Thyroid gland (tissue), 4 donors: ENCODE results near the gene CD244. TPM values are rescaled to one million over a fixed set of nuclear protein-coding genes. Genes with fewer than 3 reads are reported as not detected.
A peak's percentile ranks its signal among the peaks of the same experiment; 100 is the strongest.
"Not testable (repeated sequence)": the region's sequence is repeated elsewhere in the genome, so short reads cannot be mapped to it uniquely, and the experiment has no call there.

Source experiments
- DNase-seq, 2 donors: peaks; one replicate each; pipeline ENCODE4 v3.0.0-alpha.2; 2019
- H3K27ac ChIP-seq, 3 donors: fragments of 200-600 bp; sonication (generic); 1 replicate in 2 of 3; 2 replicates in 1 of 3; pipeline ENCODE4 v1.5.1; 2016 to 2019; ENCODE audit warnings: mild to moderate bottlenecking in 1 of 3, moderate library complexity in 1 of 3
- H3K27me3 ChIP-seq: fragments of 200-600 bp; sonication (generic); one replicate; pipeline ENCODE4 v1.5.1; 2019
- H3K36me3 ChIP-seq, 2 donors: fragments of 200-600 bp; sonication (generic); one replicate each; pipeline ENCODE4 v1.5.1; 2016 to 2019
- H3K4me1 ChIP-seq, 2 donors: fragments of 200-600 bp; sonication (generic); one replicate each; pipeline ENCODE4 v1.5.1; 2017 to 2019
- H3K4me3 ChIP-seq, 3 donors: fragments of 200-600 bp; sonication (generic); replicated peaks in 1 of 3; 1 replicate in 2 of 3; 2 replicates in 1 of 3; pipeline ENCODE4 v1.5.1; 2016; ENCODE audit warnings: mild to moderate bottlenecking in 1 of 3
- H3K9me3 ChIP-seq: fragments of 200-600 bp; sonication (generic); one replicate; pipeline ENCODE4 v1.5.1; 2017
- CTCF ChIP-seq, 6 experiments: fragments of 200-600 bp in 3 of 6; fragments of 450-650 bp in 3 of 6; sonication (generic) in 3 of 6; IDR thresholded peaks; one replicate each; pipeline ENCODE4 v1.5.1; 2016 to 2019; ENCODE audit warnings: antibody characterized with exemption in 6 of 6, mild to moderate bottlenecking in 2 of 6, inconsistent platforms in 1 of 6, moderate library complexity in 1 of 6
- POLR2A ChIP-seq, 2 donors: fragments of 450-650 bp; IDR thresholded peaks; one replicate each; pipeline ENCODE4 v1.6.1; 2017; ENCODE audit warnings: antibody characterized with exemption in 2 of 2, mild to moderate bottlenecking in 2 of 2, moderate library complexity in 1 of 2
- WGBS, 2 donors: methylation state at CpG; one replicate each; pipeline ENCODE4 v1.1.5; 2017; 5-methylcytosine and 5-hydroxymethylcytosine counted together
- intact Hi-C: fragments of 100-400 bp; cut with DNase I; formaldehyde crosslinking; loops from one replicate; pipeline ENCODE4 v1.15.1; 2023
- total RNA-seq, 4 donors: library from RNA; depleted of rRNA; stranded (reverse); fragments of >200 nt; gene quantifications; one replicate each; pipeline ENCODE4 v1.2.3, GENCODE V29; 2016

Gene CD244
- total RNA-seq, 4 donors from 2014 or later, result 0.27 TPM; not detected in 3

- no peak overlapping the region for H3K4me3 ChIP-seq
- H3K4me1 ChIP-seq, result peaks cover 33 to 44% of the 10 kb centered on the region in 2 donors
- H3K27me3 ChIP-seq, result no peaks in the 10 kb centered on the region
- peak; percentile 23 to 58 for DNase-seq
- TF ChIP-seq CTCF (IDR thresholded peaks at IDR 0.05) (no peak), POLR2A (IDR thresholded peaks at IDR 0.05) (no peak)
- no peaks in the 10 kb centered on the region for H3K9me3 ChIP-seq
- no peaks in the 10 kb centered on the region for H3K36me3 ChIP-seq
- WGBS, 2 donors, result 48 to 65% methylated on average over 7 of the region's 7 CpGs
- H3K27ac ChIP-seq, result no peak overlapping the region
- intact Hi-C loops, result no loop called here
Observed at GRCh38 chr1:160907976-160908375, 45.3 kb upstream of the CD244 start.

- H3K4me3 ChIP-seq, result no peak overlapping the region
- H3K36me3 ChIP-seq, result no peaks in the 10 kb centered on the region
- intact Hi-C loops, result no loop called here
- no peaks in the 10 kb centered on the region for H3K27me3 ChIP-seq
- TF ChIP-seq POLR2A (IDR thresholded peaks at IDR 0.05) (no peak), CTCF (IDR thresholded peaks at IDR 0.05) (no peak)
- 62 to 72% methylated on average over 4 of the region's 4 CpGs for WGBS, 2 donors
- peak overlapping the region; percentile 43 to 61 (median 49) for H3K27ac ChIP-seq
- H3K4me1 ChIP-seq, result peaks cover 25 to 32% of the 10 kb centered on the region in 2 donors
- H3K9me3 ChIP-seq, result no peaks in the 10 kb centered on the region
- no peak for DNase-seq
Observed at GRCh38 chr1:160905617-160905989, 42.9 kb upstream of the CD244 start.

GRCh38 chr1:160904783-160905616, 42.3 kb upstream of the CD244 start:
- peaks cover 25 to 32% of the 10 kb centered on the region in 2 donors for H3K4me1 ChIP-seq
- intact Hi-C loops, result no loop called here
- no peak overlapping the region for H3K4me3 ChIP-seq
- no peaks in the 10 kb centered on the region for H3K9me3 ChIP-seq
- H3K27me3 ChIP-seq, result no peaks in the 10 kb centered on the region
- TF ChIP-seq POLR2A (IDR thresholded peaks at IDR 0.05) (no peak), CTCF (IDR thresholded peaks at IDR 0.05) (no peak)
- no peaks in the 10 kb centered on the region for H3K36me3 ChIP-seq
- DNase-seq, result peak; percentile 63 to 66
- H3K27ac ChIP-seq, result peak overlapping the region; percentile 43 to 63 (median 49)
- WGBS, 2 donors, result 20 to 41% methylated on average over 8 of the region's 8 CpGs

DNA sequence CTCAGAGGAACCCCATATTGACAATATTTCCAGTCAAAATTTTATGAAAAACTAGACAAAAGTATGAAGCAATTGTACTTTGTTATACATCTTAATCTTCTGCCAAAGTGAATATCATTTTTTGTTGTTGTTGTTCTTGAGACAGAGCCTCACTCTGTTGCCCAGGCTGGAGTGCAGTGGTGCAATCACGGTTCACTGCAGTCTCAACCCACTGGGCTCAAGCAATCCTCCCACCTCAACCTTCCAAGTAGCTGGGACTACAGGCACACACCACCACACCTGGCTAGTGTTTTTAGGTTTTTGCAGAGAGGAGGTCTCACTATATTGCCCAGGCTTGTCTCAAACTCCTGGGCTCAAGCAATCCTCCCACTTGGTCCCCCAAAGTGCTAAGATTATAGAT, 39.6 kb upstream of the CD244 start:
- peaks cover 25 to 32% of the 10 kb centered on the region in 2 donors for H3K4me1 ChIP-seq
- WGBS, 2 donors, result 19 to 32% methylated on average over 1 of the region's 1 CpG

More for the DNA sequence above, 39.6 kb upstream of the CD244 start:
- H3K27me3 ChIP-seq, H3K9me3 ChIP-seq, H3K36me3 ChIP-seq, intact Hi-C loops, H3K4me3 ChIP-seq: not testable (repeated sequence)
- peak overlapping the region in 2 of 3 donors; percentile 14 to 16 for H3K27ac ChIP-seq
- peak in 2 of 6 experiments; percentile 25 to 56 for TF ChIP-seq CTCF (IDR thresholded peaks at IDR 0.05)
- peak; percentile 66 to 72 for DNase-seq
